NCI-H345 treated with DMSO at 0.1 percent for 48 hours (cell line): ENCODE data around the gene DRD2.
A peak's percentile ranks its signal among the peaks of the same experiment; 100 is the strongest.

ENCODE experiments used
- DNase-seq: peaks from one replicate; lab custom pipeline; 2025; ENCODE audit not compliant: unreplicated experiment; lab: John Stamatoyannopoulos, UW

The DRD2 gene

DNA sequence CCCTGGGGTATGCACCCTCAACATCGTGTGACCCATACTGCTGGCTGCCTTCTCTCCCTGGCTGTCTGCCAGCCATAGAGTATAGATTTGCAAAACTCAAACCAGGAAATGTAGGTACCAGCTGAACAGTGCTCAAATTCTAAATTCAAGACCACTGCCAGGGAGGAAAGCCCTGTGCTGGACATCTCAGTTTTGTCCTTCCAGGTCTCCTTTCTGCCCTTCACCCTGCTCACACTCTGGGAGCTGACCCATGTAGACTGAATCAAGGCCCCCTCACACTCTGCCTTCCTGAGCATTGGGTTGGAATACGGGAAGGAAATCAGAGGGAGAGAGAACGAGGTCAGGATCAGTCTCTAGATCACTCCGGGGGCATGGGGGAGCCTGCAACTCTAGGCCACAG, 12.4 kb upstream of the DRD2 start:
- no peak for DNase-seq

GRCh38 chr11:113484223-113484622, 9.0 kb upstream of the DRD2 start:
- no peak for DNase-seq

GRCh38 chr11:113481672-113482071, 6.5 kb upstream of the DRD2 start:
- DNase-seq = no peak

DNA sequence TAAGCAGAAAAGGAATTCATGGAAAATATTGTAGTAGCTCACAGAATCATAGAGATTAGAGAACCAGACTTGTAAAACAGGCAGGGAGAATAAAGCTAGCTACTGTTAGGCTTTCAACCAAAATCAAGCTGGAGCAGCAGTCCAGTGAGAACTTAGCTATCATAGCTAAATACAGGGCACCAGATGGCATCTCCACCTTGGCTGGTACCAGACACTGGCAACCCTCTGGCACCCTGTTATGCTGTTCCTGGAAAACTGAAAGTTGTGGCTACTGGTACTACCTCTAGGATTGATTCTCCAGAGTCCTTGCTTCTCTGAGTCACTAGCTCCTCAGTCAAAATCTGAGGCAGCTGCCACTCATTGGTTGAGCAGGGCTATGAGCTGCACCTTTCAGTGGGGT, 6.0 kb upstream of the DRD2 start:
- no peak for DNase-seq

- peak; percentile 71 for DNase-seq
Measured at GRCh38 chr11:113477321-113477720, 2.1 kb upstream of the DRD2 start.

- no peak for DNase-seq
Measured at GRCh38 chr11:113476553-113476952, 1.4 kb upstream of the DRD2 start.

DNA sequence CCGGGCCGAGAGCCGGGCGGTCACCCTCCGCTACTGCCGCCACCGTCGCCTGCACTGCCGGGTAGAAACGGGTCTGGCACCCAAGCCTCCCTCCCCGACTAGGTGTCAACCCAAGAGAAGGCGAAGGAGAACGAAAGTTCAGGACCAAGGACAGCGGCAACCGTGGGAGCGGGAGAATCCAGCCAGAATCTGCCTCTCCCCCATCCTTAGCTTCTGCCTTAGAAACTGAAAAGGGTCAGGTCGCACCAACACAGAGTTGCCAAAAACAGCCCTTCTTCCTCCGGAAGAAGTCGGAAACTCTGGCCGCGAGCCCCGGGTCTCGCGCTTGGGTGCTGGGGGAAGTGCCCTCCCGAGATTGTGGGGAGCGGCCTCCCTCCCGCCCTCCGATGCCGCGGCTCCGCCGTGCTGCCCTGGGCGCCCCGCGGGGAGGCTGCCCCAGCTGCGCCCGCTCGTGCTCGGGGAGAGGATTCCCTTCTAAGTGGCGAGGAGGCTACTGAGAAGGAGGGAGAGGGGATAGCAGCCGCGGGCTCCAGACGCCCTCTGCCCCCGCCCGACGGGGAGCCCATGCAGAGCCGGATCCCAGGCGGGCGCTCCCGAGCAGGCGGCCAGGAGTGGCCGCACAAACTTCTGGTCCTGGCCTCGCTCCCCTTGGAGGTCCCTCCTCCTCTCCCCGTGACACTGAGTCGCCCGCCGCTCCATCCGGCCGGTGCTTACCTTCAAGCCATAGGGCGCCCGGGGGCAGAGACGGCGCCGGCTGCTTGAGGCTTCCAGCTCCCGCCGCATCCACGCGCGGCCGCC, 637 bp downstream of the DRD2 start:
- no peak for DNase-seq

DNA sequence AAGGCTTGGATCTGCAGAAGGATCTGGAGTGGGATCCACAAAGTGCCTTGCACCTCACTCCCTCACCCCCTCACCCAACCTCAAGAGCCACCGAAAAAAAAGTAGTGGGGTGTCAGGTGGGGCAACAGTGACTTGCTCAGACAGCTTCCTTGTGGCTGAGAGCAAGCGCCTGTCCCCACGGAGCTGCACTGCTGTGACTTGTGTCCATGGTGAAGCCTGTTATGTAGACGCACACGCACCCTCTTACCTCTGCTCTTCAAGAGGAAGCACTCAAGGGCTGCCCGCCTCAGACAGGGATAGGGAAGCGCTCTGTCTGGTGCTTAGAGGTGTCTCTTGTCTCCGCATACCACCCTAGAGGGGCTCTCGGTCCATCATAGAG, 1.2 kb downstream of the DRD2 start:
- DNase-seq = no peak

DNA sequence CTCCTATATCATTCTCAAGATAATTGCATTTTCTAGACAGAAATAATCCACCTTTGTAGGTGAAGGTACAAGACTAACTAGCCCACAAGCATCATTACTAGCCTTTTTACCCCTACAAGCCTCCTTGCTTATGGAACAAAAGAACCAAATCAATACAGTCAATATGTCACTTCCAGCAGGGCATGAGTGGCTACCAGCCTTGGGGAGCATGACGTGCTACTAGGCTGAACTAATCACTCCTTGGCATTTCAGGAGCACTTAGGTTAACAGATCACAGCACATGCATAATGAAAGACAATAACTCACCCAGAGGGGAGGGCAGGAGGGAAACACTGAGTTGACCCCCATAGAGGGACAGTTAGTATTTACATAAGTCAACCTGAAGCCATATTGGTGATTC, 2.7 kb downstream of the DRD2 start:
- no peak for DNase-seq

- DNase-seq = no peak
Measured at GRCh38 chr11:113470233-113470632, 5.0 kb downstream of the DRD2 start.

DNA sequence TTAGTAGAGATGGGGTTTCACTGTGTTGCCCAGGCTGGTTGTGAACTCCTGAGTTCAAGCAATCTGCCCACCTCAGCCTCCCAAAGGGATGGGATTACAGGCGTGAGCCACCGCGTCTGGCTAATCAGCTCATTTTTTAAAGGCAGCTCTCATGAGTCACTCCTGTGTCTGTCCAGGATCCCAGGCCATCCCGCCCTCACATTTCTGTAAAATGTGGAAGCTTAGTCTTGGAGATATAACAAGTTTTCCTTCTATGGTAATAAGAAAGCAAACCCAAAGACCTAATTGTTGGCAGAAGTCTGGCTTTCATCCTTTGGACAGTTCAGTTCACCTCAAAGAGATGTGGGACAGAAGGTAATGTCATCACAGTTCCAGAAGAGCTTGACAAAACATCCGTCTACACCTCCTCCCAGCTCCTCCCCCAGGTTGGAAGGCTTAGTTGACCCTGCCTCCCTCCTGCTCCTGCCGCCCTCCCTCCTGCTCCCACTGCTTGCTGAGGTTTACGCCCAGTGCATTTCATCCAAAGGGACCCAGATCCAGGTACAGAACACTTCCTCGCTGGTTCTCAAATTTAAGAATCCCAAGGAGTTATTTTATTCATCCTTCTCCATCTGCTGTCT, 6.4 kb downstream of the DRD2 start:
- DNase-seq = no peak

- DNase-seq = no peak
Measured at GRCh38 chr11:113467545-113467944, 7.7 kb downstream of the DRD2 start.

- DNase-seq = no peak
Measured at GRCh38 chr11:113465786-113466185, 9.4 kb downstream of the DRD2 start.

DNA sequence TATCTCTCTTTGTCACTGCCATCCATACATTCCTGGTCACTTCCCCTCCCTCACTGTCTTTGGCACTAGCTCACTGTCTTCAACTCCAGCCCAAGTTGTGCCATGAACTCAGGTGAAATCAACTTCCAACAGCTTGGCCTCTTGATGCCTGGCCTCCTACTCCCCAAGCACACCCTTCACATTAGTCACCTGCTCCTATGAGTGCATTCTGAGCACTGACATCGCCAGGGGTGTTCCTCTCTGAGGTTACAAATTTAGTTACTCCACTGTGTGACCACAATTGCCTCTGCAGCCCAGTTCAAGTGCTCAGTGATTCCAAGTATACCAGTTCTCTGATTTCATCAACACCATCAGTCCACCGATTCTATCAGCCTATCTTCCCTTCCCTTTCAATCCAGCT, 10.8 kb downstream of the DRD2 start:
- DNase-seq = no peak

- DNase-seq = no peak
Measured at GRCh38 chr11:113462830-113463229, 12.4 kb downstream of the DRD2 start.

GRCh38 chr11:113461639-113462038, 13.6 kb downstream of the DRD2 start:
- no peak for DNase-seq

DNA sequence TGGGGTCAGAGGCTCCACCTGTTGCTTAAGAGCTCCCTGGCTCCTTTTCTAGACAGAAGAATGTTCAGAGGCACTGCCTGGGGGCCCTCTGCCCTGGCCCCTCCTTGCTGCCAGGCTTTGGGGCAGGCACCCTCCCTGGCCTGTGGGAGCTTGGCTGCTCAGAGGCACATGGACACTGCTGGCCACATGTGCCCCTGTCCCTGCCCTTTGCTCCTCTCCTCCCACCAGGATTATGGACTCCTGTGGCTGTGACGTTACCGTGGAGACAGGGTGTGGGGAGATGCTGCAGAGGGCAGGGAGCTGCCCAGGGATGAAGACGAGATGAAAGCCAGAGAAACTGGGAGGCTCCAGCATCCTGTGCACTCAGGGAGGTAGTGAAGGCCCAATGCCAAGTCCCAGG, 14.7 kb downstream of the DRD2 start:
- DNase-seq = no peak

GRCh38 chr11:113458189-113458588, 17.0 kb downstream of the DRD2 start:
- no peak for DNase-seq

DNA sequence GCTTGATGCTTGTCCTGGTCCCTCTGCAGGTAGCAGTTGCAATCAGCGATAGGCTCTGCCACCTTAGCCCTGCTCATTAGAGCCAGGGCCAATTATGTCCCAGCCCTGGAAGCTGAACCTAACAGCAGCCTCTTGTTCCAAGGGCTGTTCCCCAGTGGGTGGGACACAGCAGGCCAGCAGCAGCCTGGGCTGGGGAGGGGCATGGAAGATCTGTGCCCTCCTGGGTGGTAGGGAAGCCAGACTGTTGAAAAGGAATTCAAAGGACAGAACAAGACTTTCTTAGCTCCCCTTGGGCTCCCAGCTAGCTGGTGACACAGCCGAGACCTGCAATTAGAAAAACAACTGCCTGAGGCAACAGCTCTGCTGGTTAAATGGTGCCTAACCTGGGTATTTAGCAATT, 17.4 kb downstream of the DRD2 start:
- DNase-seq = no peak

- DNase-seq = no peak
Measured at GRCh38 chr11:113454455-113454854, 20.7 kb downstream of the DRD2 start.

GRCh38 chr11:113449743-113450142, 25.5 kb downstream of the DRD2 start:
- DNase-seq = peak; percentile 11

- no peak for DNase-seq
Measured at GRCh38 chr11:113448316-113448677, 26.9 kb downstream of the DRD2 start.
